Measurements from ENCODE around the gene APP. TPM values are rescaled to one million over a fixed set of nuclear protein-coding genes. Genes with fewer than 3 reads are reported as not detected.
A peak's percentile ranks its signal among the peaks of the same experiment; 100 is the strongest.

Gene APP
- total RNA-seq, 1 experiment from 2014 or later = 472 TPM

- no TSS peak for BruUV-seq (replicated peaks)
- no peak for DNase-seq (ENCODE audit: unreplicated experiment)
- Mint-ChIP-seq H3K36me3 (ENCODE audit: insufficient read depth, unreplicated experiment) (peaks cover 70% of the 10 kb centered on the region), H3K9me3 (ENCODE audit: unreplicated experiment) (no peaks in the 10 kb centered on the region), H3K27ac (ENCODE audit: low read depth, unreplicated experiment) (no peak overlapping the region), H3K27me3 (ENCODE audit: insufficient read depth, unreplicated experiment) (no peaks in the 10 kb centered on the region), H3K4me3 (ENCODE audit: unreplicated experiment) (no peak overlapping the region), H3K4me1 (ENCODE audit: insufficient read depth, unreplicated experiment) (no peaks in the 10 kb centered on the region)
- no peak for TF ChIP-seq CTCF (IDR thresholded peaks at IDR 0.05; ENCODE audit: unreplicated experiment)
- ChIA-PET CTCF (no interaction called here), POLR2A (interaction anchor here (0.6 to 1.4 kb wide), 2 partner anchors 12 to 121 kb away, joined by 3 to 4 read pairs; no protein-coding TSS in a partner anchor)
- intact Hi-C loops (cut with micrococcal nuclease) = no loop called here
These were observed 281.9 kb downstream of the APP start for GRCh38 chr21:25888711-25889110.

DNA sequence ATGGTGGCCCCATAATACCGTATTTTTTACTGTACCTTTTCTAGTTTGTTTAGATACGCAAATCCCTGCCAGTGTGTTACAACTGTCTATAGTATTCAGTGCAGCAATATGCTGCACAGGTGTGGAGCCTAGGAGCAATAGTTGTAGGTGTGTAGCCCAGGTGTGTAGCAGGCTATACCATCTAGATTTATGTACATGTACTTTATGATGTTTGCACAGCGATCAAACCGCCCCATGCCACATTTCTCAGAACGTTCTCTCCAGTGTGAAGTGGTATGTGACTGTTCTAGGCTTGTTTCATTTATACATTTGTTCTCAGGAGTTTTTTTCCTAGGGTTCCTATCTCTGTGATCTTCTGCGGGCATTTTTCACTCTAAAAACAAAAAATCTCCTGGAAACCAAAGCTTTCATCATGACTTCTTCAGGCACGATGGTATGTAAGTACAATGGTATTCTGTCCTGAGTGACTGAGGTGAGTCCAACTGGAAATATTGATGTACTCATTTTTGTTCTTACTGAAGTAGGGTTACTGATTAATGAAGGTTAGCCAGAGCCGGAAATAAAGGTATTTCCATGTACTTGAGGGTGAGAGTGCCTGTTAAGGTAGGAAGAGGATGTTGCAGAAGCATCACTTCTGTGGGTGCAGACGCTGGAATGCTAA is 282.8 kb downstream of the APP start:
- no peak for TF ChIP-seq CTCF (IDR thresholded peaks at IDR 0.05; ENCODE audit: unreplicated experiment)
- BruUV-seq (replicated peaks) = no TSS peak
- Mint-ChIP-seq H3K36me3 (ENCODE audit: insufficient read depth, unreplicated experiment) (peaks cover 70% of the 10 kb centered on the region), H3K9me3 (ENCODE audit: unreplicated experiment) (no peaks in the 10 kb centered on the region), H3K4me3 (ENCODE audit: unreplicated experiment) (no peak overlapping the region), H3K4me1 (ENCODE audit: insufficient read depth, unreplicated experiment) (no peaks in the 10 kb centered on the region), H3K27me3 (ENCODE audit: insufficient read depth, unreplicated experiment) (no peaks in the 10 kb centered on the region), H3K27ac (ENCODE audit: low read depth, unreplicated experiment) (no peak overlapping the region)
- CTCF ChIA-PET = interaction anchor here (0.6 to 1.0 kb wide), 3 partner anchors 9 to 1248 kb away, joined by 3 read pairs; no protein-coding TSS in a partner anchor
- intact Hi-C loops (cut with micrococcal nuclease) = no loop called here
- no peak for DNase-seq (ENCODE audit: unreplicated experiment)
- POLR2A ChIA-PET = interaction anchor here (0.7 kb wide), 1 partner anchor 1185 kb away, joined by 3 read pairs; no protein-coding TSS in a partner anchor

DNA sequence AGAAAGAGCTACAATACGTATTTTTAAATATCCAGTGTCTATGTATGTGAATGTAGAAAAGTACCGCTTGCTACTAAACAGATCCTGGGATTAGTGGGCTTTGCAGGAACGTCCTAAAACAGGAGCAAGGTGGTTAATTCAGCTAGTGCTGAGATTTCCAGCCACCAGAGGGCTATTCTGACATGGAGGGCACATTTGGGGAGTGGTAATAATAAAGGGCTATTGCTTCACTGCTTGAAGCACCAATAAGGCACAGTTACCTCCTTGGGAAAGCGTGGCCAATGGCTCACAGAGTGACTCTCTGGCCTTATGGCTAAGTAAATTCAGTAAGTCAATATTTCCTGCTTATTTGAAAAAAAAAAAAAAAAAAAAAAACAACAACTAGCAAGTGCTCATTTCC is 283.4 kb downstream of the APP start:
- CTCF ChIA-PET = interaction anchor here (0.6 to 1.0 kb wide), 2 partner anchors 9 to 16 kb away, joined by 3 read pairs; no protein-coding TSS in a partner anchor
- Mint-ChIP-seq H3K4me3 (ENCODE audit: unreplicated experiment) (no peak overlapping the region), H3K9me3 (ENCODE audit: unreplicated experiment) (no peaks in the 10 kb centered on the region), H3K36me3 (ENCODE audit: insufficient read depth, unreplicated experiment) (peaks cover 64% of the 10 kb centered on the region), H3K27ac (ENCODE audit: low read depth, unreplicated experiment) (peak overlapping the region; percentile 84), H3K4me1 (ENCODE audit: insufficient read depth, unreplicated experiment) (no peaks in the 10 kb centered on the region), H3K27me3 (ENCODE audit: insufficient read depth, unreplicated experiment) (no peaks in the 10 kb centered on the region)
- no peak for TF ChIP-seq CTCF (IDR thresholded peaks at IDR 0.05; ENCODE audit: unreplicated experiment)
- POLR2A ChIA-PET = no interaction called here
- intact Hi-C loops (cut with micrococcal nuclease) = no loop called here
- no peak for DNase-seq (ENCODE audit: unreplicated experiment)
- no TSS peak for BruUV-seq (replicated peaks)

GRCh38 chr21:25885880-25886279 is 284.7 kb downstream of the APP start:
- no TSS peak for BruUV-seq (replicated peaks)
- ChIA-PET CTCF (interaction anchor here (0.6 to 4.7 kb wide), 4 partner anchors 9 to 831 kb away, joined by 3 to 26 read pairs (median 4); no protein-coding TSS in a partner anchor), POLR2A (no interaction called here)
- Mint-ChIP-seq H3K4me3 (ENCODE audit: unreplicated experiment) (no peak overlapping the region), H3K27me3 (ENCODE audit: insufficient read depth, unreplicated experiment) (no peaks in the 10 kb centered on the region), H3K9me3 (ENCODE audit: unreplicated experiment) (no peaks in the 10 kb centered on the region), H3K27ac (ENCODE audit: low read depth, unreplicated experiment) (no peak overlapping the region), H3K36me3 (ENCODE audit: insufficient read depth, unreplicated experiment) (peaks cover 58% of the 10 kb centered on the region), H3K4me1 (ENCODE audit: insufficient read depth, unreplicated experiment) (no peaks in the 10 kb centered on the region)
- intact Hi-C loops (cut with micrococcal nuclease) = no loop called here
- DNase-seq (ENCODE audit: unreplicated experiment) = no peak
- no peak for TF ChIP-seq CTCF (IDR thresholded peaks at IDR 0.05; ENCODE audit: unreplicated experiment)
